ENCODE results near the gene SHISA5. TPM values are rescaled to one million over a fixed set of nuclear protein-coding genes. Genes with fewer than 3 reads are reported as not detected.

SHISA5 gene, protein sequence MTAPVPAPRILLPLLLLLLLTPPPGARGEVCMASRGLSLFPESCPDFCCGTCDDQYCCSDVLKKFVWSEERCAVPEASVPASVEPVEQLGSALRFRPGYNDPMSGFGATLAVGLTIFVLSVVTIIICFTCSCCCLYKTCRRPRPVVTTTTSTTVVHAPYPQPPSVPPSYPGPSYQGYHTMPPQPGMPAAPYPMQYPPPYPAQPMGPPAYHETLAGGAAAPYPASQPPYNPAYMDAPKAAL
- total RNA-seq, result 103 and 130 TPM in 2 replicates

DNA sequence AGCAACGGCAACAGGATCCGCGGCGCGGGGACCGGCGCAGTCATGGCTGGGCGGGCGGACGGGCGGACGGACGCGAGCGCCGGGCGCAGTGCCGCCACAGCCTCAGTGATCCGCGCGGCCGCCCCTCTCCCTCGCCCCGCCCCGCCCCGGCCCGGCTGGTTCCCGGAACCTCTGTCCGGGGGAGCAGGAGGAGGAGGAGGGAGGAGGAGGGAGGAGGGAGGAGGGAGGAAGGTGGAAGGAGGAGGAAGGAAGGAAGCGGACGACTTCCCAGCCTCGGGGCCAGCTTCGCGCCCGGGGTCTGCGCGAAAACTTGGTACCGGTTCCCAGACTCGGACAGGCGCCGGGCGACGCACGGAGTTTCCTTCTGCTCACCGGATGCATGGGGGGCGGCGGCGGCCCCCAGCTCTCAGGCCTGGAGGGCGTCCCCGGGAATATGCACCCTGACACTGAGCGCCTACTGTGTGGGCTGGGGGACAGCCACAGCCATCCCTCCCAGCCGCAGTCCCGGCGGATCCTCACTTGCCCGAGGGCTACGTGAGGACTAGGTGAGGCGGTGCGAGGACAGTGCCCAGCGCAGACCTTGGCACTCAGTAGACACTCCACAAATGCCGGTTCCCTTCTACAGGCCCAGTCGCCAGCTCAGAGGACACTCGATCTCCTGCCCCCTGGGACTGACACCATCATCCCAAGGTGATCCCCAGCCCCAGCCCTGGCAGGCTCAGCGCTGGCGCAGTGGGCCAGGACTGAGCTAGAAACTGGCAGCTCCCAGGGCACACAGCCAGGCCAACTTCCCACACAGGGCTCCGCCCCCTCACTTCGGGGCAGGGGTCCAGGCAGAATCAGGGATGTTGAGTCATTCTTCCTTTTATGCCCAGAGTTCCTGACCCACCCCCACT, at the start of gene SHISA5:
TSS of gene SHISA5 (minus strand) at position 124 of the 896 bp plus-strand sequence. CDS start at position 44, 80 bp downstream.

GRCh38 chr3:48446425-48447193, 57.4 kb downstream of the SHISA5 start, which contains the start of gene ATRIP:
Gene ATRIP (plus strand): TSS chr3:48446737. CDS start chr3:48446846, 109 bp downstream.

DNA sequence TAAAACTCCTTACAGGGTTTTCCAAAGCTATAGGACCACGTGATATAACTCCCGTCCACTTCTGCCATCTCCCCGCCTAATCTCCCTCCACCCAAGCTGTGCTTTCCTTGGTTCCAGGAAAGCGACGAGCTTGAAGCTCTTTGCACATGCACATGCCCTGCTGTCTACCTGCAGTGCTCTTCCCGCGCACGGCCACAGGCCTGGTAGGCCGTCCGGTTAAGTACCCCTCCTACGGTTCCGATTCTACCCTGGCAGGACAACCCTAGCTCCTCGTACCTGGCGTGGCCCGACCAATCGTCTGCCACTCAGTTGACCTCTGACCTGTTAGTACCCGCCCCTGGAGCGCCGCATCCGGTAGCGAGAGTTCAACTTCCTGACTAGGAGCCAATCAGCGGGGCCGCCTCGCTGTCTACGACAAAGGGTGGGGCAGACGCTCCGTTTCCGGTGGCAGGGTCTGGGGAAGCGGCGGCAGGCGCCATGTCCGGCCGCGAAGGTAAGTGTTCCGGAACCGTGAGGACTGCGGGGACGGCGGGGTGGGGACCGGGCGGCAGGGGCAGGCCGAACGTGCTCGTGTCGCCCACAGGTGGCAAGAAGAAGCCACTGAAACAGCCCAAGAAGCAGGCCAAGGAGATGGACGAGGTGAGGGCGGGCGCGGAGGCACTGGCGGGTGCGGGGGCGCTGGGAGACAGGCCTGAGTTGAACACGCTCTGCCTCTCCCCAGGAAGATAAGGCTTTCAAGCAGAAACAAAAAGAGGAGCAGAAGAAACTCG, 64.0 kb downstream of the SHISA5 start, which contains the start of the genes CCDC51 and TMA7:
TSS of gene CCDC51 (minus strand) at position 300 of the 770 bp plus-strand sequence. CDS start 4,991 bp downstream, outside the sequence.
TSS of gene TMA7 (plus strand) at position 438 of the 770 bp plus-strand sequence. CDS start at position 478, 40 bp downstream.

DNA sequence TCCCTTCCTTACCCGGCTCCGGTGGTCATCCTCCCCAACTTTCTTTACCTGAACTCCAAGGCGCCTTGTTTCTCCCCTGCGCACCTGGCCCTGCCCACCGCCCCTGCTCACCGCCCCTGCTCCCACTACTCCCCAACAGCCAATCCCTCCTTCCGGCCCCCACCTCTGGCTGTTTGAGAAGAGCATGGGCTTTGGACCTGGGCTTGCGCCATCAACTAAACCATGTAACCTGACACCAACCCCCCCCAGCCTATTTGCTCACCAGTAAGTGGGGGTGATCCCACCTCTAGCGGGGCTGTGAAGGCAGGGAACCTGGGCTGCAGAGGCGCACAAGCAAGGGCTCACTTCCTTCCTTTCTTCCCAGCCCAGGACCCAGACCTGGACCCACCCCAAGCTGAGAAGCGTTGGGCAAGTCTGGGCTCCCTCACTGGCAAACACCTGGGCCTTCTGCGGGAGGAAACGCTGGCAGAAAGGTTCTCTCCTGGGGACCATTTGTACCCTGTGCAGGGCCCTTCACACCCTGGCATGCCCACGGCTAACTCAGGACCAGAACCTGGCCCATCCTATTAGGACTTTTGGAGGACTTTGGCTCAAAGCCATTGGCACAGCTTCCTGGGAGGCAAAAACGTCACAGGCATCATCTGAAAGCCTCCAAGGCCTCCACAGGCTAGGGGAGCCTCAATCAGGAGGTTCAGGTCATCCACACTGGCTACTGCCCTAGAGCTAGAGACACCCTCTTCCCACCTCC, 73.8 kb downstream of the SHISA5 start, which contains the start of gene PLXNB1:
TSS of gene PLXNB1 (minus strand) at position 127 of the 748 bp plus-strand sequence. CDS start 5,475 bp downstream, outside the sequence.

Other genes starting within 250 kb of the SHISA5 start
- 24.3 and 32.3 TPM in 2 replicates for gene NME6, start 202.8 kb downstream of the SHISA5 start, total RNA-seq
- gene SPINK8, start 170.5 kb downstream of the SHISA5 start, total RNA-seq, result not detected in 2 replicates
- gene FBXW12, start 132.0 kb downstream of the SHISA5 start, total RNA-seq, result not detected in 2 replicates
- 33.6 and 45.5 TPM in 2 replicates for gene PLXNB1, start 74.1 kb downstream of the SHISA5 start, total RNA-seq
- gene CCDC51, start 64.1 kb downstream of the SHISA5 start, total RNA-seq, result 19.6 and 20.1 TPM in 2 replicates
- 177 and 213 TPM in 2 replicates for gene TMA7, start 63.9 kb downstream of the SHISA5 start, total RNA-seq
- 4.2 and 5.3 TPM in 2 replicates for gene ATRIP, start 57.4 kb downstream of the SHISA5 start, total RNA-seq
- 44.6 and 46.0 TPM in 2 replicates for gene PFKFB4, start 52.6 kb upstream of the SHISA5 start, total RNA-seq
- gene UCN2, start 59.6 kb upstream of the SHISA5 start, total RNA-seq, result 2.1 and 2.3 TPM in 2 replicates
- gene COL7A1, start 91.2 kb upstream of the SHISA5 start, total RNA-seq, result 52.0 and 55.2 TPM in 2 replicates
- gene UQCRC1, start 105.5 kb upstream of the SHISA5 start, total RNA-seq, result 276 and 300 TPM in 2 replicates
- gene TMEM89, start 117.6 kb upstream of the SHISA5 start, total RNA-seq, result not detected in 2 replicates
- gene SLC26A6, start 131.3 kb upstream of the SHISA5 start, total RNA-seq, result 19.0 and 22.9 TPM in 2 replicates
- 0.89 and 3.1 TPM in 2 replicates for gene CELSR3, start 158.7 kb upstream of the SHISA5 start, total RNA-seq
- gene NCKIPSD, start 181.7 kb upstream of the SHISA5 start, total RNA-seq, result 10.1 and 16.5 TPM in 2 replicates
- gene IP6K2, start 213.0 kb upstream of the SHISA5 start, total RNA-seq, result 40.1 and 52.0 TPM in 2 replicates